Breast epithelium (tissue), 3 donors: Measurements from ENCODE around the gene BCL6.

Source experiments
- POLR2A ChIP-seq: fragments of 450-650 bp; IDR thresholded peaks from one replicate; pipeline ENCODE4 v1.6.1; 2016; ENCODE audit warnings: antibody characterized with exemption, mild to moderate bottlenecking, moderate library complexity
- POLR2AphosphoS5 ChIP-seq, 3 donors: sonication (generic); formaldehyde crosslinking; IDR thresholded peaks; one replicate each; pipeline ENCODE4 v1.6.1; 2017; ENCODE audit warnings: antibody characterized with exemption in 3 of 3
- TF ChIP-seq, protein P1 (sequence below), 3 donors: fragments of 450-650 bp; IDR thresholded peaks; one replicate each; pipeline ENCODE4 v1.5.1; 2016 to 2017; ENCODE audit warnings: antibody characterized with exemption in 3 of 3, mild to moderate bottlenecking in 3 of 3, moderate library complexity in 3 of 3

DNA sequence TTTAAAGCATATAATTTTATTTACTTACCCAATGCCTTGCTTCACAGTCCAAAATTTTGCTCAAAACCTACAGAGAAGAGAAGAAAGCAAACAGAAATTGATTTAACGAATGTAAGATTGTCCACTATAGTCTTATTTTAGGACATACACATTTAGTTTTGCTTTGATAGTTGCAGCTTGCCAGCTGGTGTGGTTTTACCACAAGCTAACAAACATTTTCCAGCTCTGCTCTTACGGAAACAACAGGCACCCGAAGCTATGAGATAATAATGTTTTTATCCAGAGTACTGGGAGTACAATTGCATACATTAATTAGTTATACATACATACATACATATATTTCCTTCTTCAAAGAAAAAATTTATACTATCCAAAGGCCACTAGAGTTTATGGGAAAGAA is 10.4 kb downstream of the BCL6 start:
- TF ChIP-seq, protein P1, sequence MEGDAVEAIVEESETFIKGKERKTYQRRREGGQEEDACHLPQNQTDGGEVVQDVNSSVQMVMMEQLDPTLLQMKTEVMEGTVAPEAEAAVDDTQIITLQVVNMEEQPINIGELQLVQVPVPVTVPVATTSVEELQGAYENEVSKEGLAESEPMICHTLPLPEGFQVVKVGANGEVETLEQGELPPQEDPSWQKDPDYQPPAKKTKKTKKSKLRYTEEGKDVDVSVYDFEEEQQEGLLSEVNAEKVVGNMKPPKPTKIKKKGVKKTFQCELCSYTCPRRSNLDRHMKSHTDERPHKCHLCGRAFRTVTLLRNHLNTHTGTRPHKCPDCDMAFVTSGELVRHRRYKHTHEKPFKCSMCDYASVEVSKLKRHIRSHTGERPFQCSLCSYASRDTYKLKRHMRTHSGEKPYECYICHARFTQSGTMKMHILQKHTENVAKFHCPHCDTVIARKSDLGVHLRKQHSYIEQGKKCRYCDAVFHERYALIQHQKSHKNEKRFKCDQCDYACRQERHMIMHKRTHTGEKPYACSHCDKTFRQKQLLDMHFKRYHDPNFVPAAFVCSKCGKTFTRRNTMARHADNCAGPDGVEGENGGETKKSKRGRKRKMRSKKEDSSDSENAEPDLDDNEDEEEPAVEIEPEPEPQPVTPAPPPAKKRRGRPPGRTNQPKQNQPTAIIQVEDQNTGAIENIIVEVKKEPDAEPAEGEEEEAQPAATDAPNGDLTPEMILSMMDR (IDR thresholded peaks at IDR 0.05) = no peak
- TF ChIP-seq POLR2A = no peak
- no peak for TF ChIP-seq POLR2AphosphoS5 (IDR thresholded peaks at IDR 0.05)
